H1 (cell line): ENCODE data around the gene RPL41. TPM values are rescaled to one million over a fixed set of nuclear protein-coding genes. Genes with fewer than 3 reads are reported as not detected.

ENCODE experiments used
- E2F6 ChIP-seq: IDR thresholded peaks from 2 replicates; pipeline ENCODE4 v1.6.1; 2012; ENCODE audit warnings: inconsistent platforms
- EGR1 ChIP-seq: IDR thresholded peaks from 2 replicates; pipeline ENCODE4 v1.6.1; 2011; ENCODE audit warnings: low read depth, low read length, borderline replicate concordance
- EP300 ChIP-seq, 2 experiments: IDR thresholded peaks; 1 replicate in 1 of 2; 2 replicates in 1 of 2; pipeline ENCODE4 v1.6.1; 2011 to 2012; ENCODE audit warnings: low read depth in 2 of 2, low read length in 2 of 2, mild to moderate bottlenecking in 2 of 2, borderline replicate concordance in 1 of 2, inconsistent platforms in 1 of 2, moderate library complexity in 1 of 2
- KDM5A ChIP-seq: fragments of 200-600 bp; IDR thresholded peaks from 2 replicates; pipeline ENCODE4 v1.7.1; 2012; ENCODE audit warnings: mild to moderate bottlenecking, low read length, inconsistent platforms, mixed read lengths
- NANOG ChIP-seq: IDR thresholded peaks from 2 replicates; pipeline ENCODE4 v1.6.1; 2011; ENCODE audit warnings: low read length, low read depth, mild to moderate bottlenecking, inconsistent platforms; ENCODE audit not compliant: insufficient read depth, poor library complexity, severe bottlenecking
- PHF8 ChIP-seq: fragments of 200-600 bp; sonication (generic); conservative IDR thresholded peaks from 2 replicates; pipeline ENCODE4 v1.7.1; 2012; ENCODE audit warnings: low read depth, mild to moderate bottlenecking, inconsistent platforms, low read length, moderate library complexity
- RAD21 ChIP-seq, 2 experiments: IDR thresholded peaks in 1 of 2; conservative IDR thresholded peaks in 1 of 2; 2 replicates each; pipeline ENCODE4 v1.6.1; 2011; ENCODE audit warnings: low read depth in 2 of 2, low read length in 2 of 2, improper control_type of control experiment in 1 of 2, inconsistent platforms in 1 of 2, mild to moderate bottlenecking in 1 of 2, moderate library complexity in 1 of 2
- SAP30 ChIP-seq: fragments of 300-600 bp; sonication (generic); IDR thresholded peaks from 2 replicates; pipeline ENCODE4 v1.7.1; 2012; ENCODE audit warnings: low read length, moderate library complexity, mild to moderate bottlenecking, inconsistent platforms; ENCODE audit not compliant: insufficient read depth, insufficient replicate concordance
- SIX5 ChIP-seq: IDR thresholded peaks from 2 replicates; pipeline ENCODE4 v1.6.1; 2011; ENCODE audit warnings: mild to moderate bottlenecking, low read depth, low read length
- ZNF274 ChIP-seq: IDR thresholded peaks from 2 replicates; pipeline ENCODE4 v1.7.0; 2012; ENCODE audit warnings: low read length, borderline replicate concordance; ENCODE audit errors: extremely low read depth
- polyA plus RNA-seq, 7 experiments: library from polyadenylated mRNA; depleted of rRNA in 3 of 7; stranded (reverse) in 5 of 7; unstranded in 2 of 7; fragments of >200 nt in 5 of 7; fragments of 200-250 nt in 2 of 7; gene quantifications; 1 replicate in 5 of 7; 2 replicates in 1 of 7; 4 replicates in 1 of 7; pipeline versions ENCODE4 v1.2.1 to v1.2.3, GENCODE V29; 2011 to 2013; ENCODE audit warnings: missing spikeins in 2 of 7, mixed read lengths in 2 of 7
- total RNA-seq: library from RNA; stranded (reverse); fragmentation: NEBNext Ultra II Directional; extraction: Animal tissue kit (Norgen Biotek cat#: 25700); gene quantifications from 2 replicates; pipeline ENCODE4 v1.2.1, GENCODE V29; 2021
- TF ChIP-seq, protein P1 (sequence below): IDR thresholded peaks from 2 replicates; pipeline ENCODE4 v1.6.1; 2011; ENCODE audit warnings: low read depth, mild to moderate bottlenecking, low read length; ENCODE audit not compliant: insufficient read depth

The RPL41 gene
- total and polyA plus RNA-seq, 2 of the 8 experiments (the other 6 are each of a cell fraction or from before 2014, with no cell fraction given): 4,440 to 16,488 TPM

DNA sequence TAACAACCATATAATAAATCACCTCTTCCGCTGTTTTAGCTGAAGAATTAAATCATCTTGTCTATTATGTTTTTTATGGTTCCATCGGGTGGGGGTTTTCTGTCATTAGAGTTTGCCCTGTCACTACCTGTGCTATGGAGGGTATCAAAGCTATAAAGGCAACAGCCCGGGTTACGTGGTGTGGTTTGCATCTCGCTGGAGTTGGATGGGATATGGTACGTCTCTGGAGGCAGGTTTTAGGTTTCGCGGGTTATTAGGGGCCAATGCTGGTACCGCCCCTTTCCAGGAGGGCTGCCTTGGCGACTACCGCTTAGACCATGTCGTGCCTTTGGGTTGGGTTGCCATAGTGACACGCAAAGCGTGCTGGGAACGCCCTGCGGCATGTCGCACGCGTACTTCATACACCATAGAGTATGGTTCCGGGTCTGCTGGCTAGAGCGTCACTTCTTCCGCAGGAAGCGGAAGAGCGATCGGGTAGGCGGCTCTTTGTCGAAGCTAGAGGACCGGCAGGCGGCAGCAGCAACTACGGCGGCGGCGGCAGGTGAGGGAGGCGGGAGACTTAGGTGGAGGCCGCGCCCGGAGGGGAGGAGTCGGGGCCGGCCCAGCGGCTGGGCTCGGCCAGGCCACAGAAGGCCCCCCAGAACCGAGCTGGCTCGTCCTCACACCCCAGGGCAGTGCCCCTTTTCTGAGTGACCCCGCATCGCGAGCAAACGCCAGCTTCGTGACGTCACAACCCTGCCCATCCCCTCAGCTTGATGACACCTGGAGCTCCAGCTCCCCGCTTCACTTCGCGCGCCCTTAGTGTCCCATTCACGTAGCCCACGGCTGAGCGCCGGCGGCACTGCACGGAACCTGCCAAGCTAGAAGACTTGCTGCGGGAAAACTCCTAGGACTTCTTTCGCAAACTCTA, 1.6 kb downstream of the RPL41 start, which contains the start of gene ZC3H10 (continued):
- TF ChIP-seq EP300 (IDR thresholded peaks at IDR 0.05; ENCODE audit: borderline replicate concordance in 1 of 2, low read depth in 2 of 2, low read length in 2 of 2) (peak; percentile 2 to 64; a peak in 2 of 3 replicates), RAD21 (IDR thresholded peaks at IDR 0.05 in 1 of 2, conservative IDR thresholded peaks at IDR 0.05 in 1 of 2; ENCODE audit: low read depth in 2 of 2, low read length in 2 of 2) (peak in 1 of 2 experiments; percentile 10; a peak in 1 of 4 replicates), EGR1 (peak; percentile 99), NANOG (no peak), ZNF274 (no peak), SIX5 (no peak; the same call in 1 of the 2 replicates), KDM5A (no peak; the same call in 1 of the 2 replicates), E2F6 (peak; percentile 73), SAP30 (no peak), PHF8 (peak; percentile 75)
- TF ChIP-seq, protein P1, sequence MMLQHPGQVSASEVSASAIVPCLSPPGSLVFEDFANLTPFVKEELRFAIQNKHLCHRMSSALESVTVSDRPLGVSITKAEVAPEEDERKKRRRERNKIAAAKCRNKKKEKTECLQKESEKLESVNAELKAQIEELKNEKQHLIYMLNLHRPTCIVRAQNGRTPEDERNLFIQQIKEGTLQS: peak; percentile 61
